Measurements from ENCODE around the gene EPC1. TPM values are rescaled to one million over a fixed set of nuclear protein-coding genes. Genes with fewer than 3 reads are reported as not detected.
"Not testable (repeated sequence)": the region's sequence is repeated elsewhere in the genome, so short reads cannot be mapped to it uniquely, and the experiment has no call there.

Gene EPC1
- total and polyA plus RNA-seq, 10 of the 15 experiments (the other 5 are each of a cell fraction or from before 2014, with no cell fraction given), result 6.8 to 59.2 (median 19.4) TPM

- no peak overlapping the region for H3K4me2 ChIP-seq (ENCODE audit: control insufficient read depth, insufficient read depth)
- ATAC-seq, result no peak
- in situ Hi-C loops (cut with MboI), result no loop called here
- no peak overlapping the region for H3K27ac ChIP-seq (ENCODE audit: control insufficient read depth, insufficient read depth)
- BruUV-seq (replicated peaks), result no TSS peak
- no peaks in the 10 kb centered on the region for H3K36me3 ChIP-seq (ENCODE audit: control insufficient read depth in 2 of 2, insufficient read depth in 2 of 2, low read length in 1 of 2)
- RAD21 ChIA-PET (ENCODE audit: unreplicated experiment), result no interaction called here
- CTCF ChIA-PET, result no interaction called here
- H2AFZ ChIP-seq (ENCODE audit: control insufficient read depth, low read depth, low read length), result no peak overlapping the region
- H3K9ac ChIP-seq (ENCODE audit: control insufficient read depth, insufficient read depth, low read length), result no peak overlapping the region
- no peaks in the 10 kb centered on the region for H3K79me2 ChIP-seq (ENCODE audit: control insufficient read depth, insufficient read depth, low read length)
- no peaks in the 10 kb centered on the region; a peak in 1 of 4 replicates for H3K27me3 ChIP-seq (replicated peaks in 1 of 2; ENCODE audit: control insufficient read depth in 2 of 2, insufficient read depth in 2 of 2, low read length in 1 of 2)
- SMC1A ChIA-PET (ENCODE audit: uncharacterized antibody, unreplicated experiment), result no interaction called here
- intact Hi-C loops (cut with micrococcal nuclease; ENCODE audit: unreplicated experiment), result no loop called here
- POLR2A ChIA-PET, result interaction anchor here (0.7 kb wide), 1 partner anchor 671 kb away, joined by 3 read pairs; no protein-coding TSS in a partner anchor
- 27% methylated on average over 4 of the region's 4 CpGs for WGBS (ENCODE audit: insufficient coverage, insufficient replicate concordance, low lambda C conversion rate, missing lambda C conversion rate)
- no peak for FAIRE-seq
- no peaks in the 10 kb centered on the region for H3K4me1 ChIP-seq (ENCODE audit: control insufficient read depth, insufficient read depth, low read length)
- no peak overlapping the region for H3K4me3 ChIP-seq
- no peaks in the 10 kb centered on the region for H4K20me1 ChIP-seq (ENCODE audit: control insufficient read depth, insufficient read depth)
- H3K9me3 ChIP-seq (replicated peaks; ENCODE audit: control insufficient read depth, insufficient read depth, low read length), result no peaks in the 10 kb centered on the region
- no peak for DNase-seq (ENCODE audit: low read depth, low spot score)
- TF ChIP-seq MTA3 (IDR thresholded peaks at IDR 0.05; ENCODE audit: borderline replicate concordance, low read length) (no peak), ZNF274 (IDR thresholded peaks at IDR 0.05; ENCODE audit: insufficient read depth, insufficient read length) (no peak), CBFB (IDR thresholded peaks at IDR 0.05; ENCODE audit: low read depth) (no peak), TCF3 (IDR thresholded peaks at IDR 0.05; ENCODE audit: borderline replicate concordance, insufficient read depth, low read depth, low read length) (no peak)
- TF ChIP-seq, protein P1, sequence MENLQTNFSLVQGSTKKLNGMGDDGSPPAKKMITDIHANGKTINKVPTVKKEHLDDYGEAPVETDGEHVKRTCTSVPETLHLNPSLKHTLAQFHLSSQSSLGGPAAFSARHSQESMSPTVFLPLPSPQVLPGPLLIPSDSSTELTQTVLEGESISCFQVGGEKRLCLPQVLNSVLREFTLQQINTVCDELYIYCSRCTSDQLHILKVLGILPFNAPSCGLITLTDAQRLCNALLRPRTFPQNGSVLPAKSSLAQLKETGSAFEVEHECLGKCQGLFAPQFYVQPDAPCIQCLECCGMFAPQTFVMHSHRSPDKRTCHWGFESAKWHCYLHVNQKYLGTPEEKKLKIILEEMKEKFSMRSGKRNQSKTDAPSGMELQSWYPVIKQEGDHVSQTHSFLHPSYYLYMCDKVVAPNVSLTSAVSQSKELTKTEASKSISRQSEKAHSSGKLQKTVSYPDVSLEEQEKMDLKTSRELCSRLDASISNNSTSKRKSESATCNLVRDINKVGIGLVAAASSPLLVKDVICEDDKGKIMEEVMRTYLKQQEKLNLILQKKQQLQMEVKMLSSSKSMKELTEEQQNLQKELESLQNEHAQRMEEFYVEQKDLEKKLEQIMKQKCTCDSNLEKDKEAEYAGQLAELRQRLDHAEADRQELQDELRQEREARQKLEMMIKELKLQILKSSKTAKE (IDR thresholded peaks at IDR 0.05; ENCODE audit: low read depth, poor library complexity, severe bottlenecking), result no peak
Observed at GRCh38 chr10:32393911-32394310, 47.0 kb upstream of the EPC1 start.

- H3K9ac ChIP-seq (ENCODE audit: control insufficient read depth, insufficient read depth, low read length); H3K27ac ChIP-seq (ENCODE audit: control insufficient read depth, insufficient read depth); H3K9me3 ChIP-seq (replicated peaks; ENCODE audit: control insufficient read depth, insufficient read depth, low read length); intact Hi-C loops (cut with micrococcal nuclease; ENCODE audit: unreplicated experiment); H4K20me1 ChIP-seq (ENCODE audit: control insufficient read depth, insufficient read depth); POLR2A ChIA-PET; H2AFZ ChIP-seq (ENCODE audit: control insufficient read depth, low read depth, low read length); in situ Hi-C loops (cut with MboI); H3K4me3 ChIP-seq; H3K27me3 ChIP-seq (replicated peaks in 1 of 2; ENCODE audit: control insufficient read depth in 2 of 2, insufficient read depth in 2 of 2, low read length in 1 of 2); H3K4me2 ChIP-seq (ENCODE audit: control insufficient read depth, insufficient read depth); FAIRE-seq; ATAC-seq; CTCF ChIA-PET; H3K79me2 ChIP-seq (ENCODE audit: control insufficient read depth, insufficient read depth, low read length); H3K4me1 ChIP-seq (ENCODE audit: control insufficient read depth, insufficient read depth, low read length); H3K36me3 ChIP-seq (ENCODE audit: control insufficient read depth in 2 of 2, insufficient read depth in 2 of 2, low read length in 1 of 2); DNase-seq (ENCODE audit: low read depth, low spot score); BruUV-seq (replicated peaks): not testable (repeated sequence)
- ChIA-PET SMC1A (ENCODE audit: uncharacterized antibody, unreplicated experiment) (interaction anchor here (1.4 kb wide), 1 partner anchor 9 kb away, joined by 4 read pairs; no protein-coding TSS in a partner anchor), RAD21 (ENCODE audit: unreplicated experiment) (interaction anchor here (1.2 kb wide), 1 partner anchor 617 kb away, joined by 3 read pairs; no protein-coding TSS in a partner anchor)
Observed at GRCh38 chr10:32392284-32392683, 45.3 kb upstream of the EPC1 start.

All from GM12878 (cell line).